KBM-7 (cell line): ENCODE results near the gene HPCA.
"Not testable (repeated sequence)": the region's sequence is repeated elsewhere in the genome, so short reads cannot be mapped to it uniquely, and the experiment has no call there.

Source experiments
- DNase-seq: peaks from one replicate; pipeline ENCODE4 v3.0.0-alpha.2; 2015
- in situ Hi-C: fragments of 300-500 bp; cut with MboI; formaldehyde crosslinking; loops from 2 replicates; pipeline ENCODE4 v1.14.3; 2020; ENCODE audit warnings: low sequenced_read_pairs, low pct_unique_long_range_greater_than_20kb, mixed read lengths

Gene HPCA

GRCh38 chr1:32899586-32900296 lies 13.4 kb downstream of the HPCA start:
- DNase-seq: no peak
- in situ Hi-C loops: no loop called here

GRCh38 chr1:32900371-32900955 lies 14.2 kb downstream of the HPCA start:
- no peak for DNase-seq
- in situ Hi-C loops: no loop called here

GRCh38 chr1:32900956-32901822 lies 14.9 kb downstream of the HPCA start, which contains the start of gene TMEM54:
Gene TMEM54, minus strand, starts transcription at chr1:32901389. Its CDS starts 151 bp downstream, at chr1:32901238.
- DNase-seq: no peak
- in situ Hi-C loops: no loop called here

- no peak for DNase-seq
- in situ Hi-C loops: no loop called here
Observed at GRCh38 chr1:32901823-32902534, 15.7 kb downstream of the HPCA start.

DNA sequence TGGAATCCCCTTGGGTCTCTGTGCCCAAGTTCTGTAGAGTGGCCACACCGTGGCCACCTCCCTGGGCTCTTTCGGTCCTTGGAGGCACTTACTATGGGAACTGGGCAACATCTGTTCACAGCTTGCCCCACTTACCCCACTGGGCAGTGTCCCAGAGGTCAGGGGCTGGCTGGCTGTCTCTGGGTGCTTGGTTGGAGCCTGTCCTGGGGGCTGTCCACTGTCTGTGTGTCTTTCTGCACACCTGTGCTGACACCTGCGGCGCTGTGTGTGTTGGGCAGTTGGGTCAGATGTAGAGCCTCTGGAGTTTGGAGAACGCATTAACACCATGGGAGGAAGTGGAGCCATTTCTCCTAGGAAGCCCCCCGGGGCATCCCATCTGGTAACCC lies 16.2 kb downstream of the HPCA start:
- no peak for DNase-seq
- in situ Hi-C loops: no loop called here

DNA sequence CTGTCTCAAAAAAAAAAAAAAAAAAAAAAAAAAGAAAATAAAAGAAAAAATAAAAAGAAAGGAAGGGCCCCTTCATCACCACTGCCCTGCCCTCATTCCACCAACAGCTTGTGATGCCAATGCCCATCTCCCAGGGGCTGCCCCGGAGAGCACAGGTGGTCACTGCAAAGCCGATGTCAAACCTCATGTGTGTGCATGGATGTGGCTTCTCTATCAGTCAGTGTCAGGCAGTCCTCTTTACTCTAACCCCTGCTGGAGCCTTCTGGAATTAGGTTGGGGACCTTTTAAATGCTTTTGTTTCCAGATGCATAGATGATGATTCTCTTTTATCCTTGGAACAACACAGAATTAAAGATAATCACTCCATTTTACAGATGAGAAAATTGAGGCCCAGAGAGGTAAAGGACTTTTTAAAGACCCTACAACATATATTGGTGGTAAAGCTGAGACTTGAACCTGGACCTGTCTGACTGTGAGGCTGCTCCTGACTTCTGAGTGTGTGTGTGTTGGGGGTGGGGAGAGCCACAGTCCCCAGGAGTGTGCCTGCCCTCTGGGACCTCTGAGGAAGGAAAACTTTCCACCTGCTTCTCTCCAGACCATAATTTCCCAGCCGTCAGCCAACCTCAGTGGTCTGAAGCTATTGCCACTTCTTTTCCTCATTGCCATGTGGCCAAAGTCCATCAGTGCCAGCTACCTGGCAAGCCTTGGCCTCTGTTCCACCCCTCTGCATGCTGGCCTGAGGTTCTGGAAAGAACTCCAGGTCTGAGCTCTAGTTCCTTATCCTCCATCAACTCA lies 17.9 kb downstream of the HPCA start:
- no peak for DNase-seq
- in situ Hi-C loops: no loop called here

- no peak for DNase-seq
- in situ Hi-C loops: no loop called here
Observed at GRCh38 chr1:32904797-32905196, 18.5 kb downstream of the HPCA start.

GRCh38 chr1:32905588-32905987 lies 19.3 kb downstream of the HPCA start:
- DNase-seq, in situ Hi-C loops: not testable (repeated sequence)

- DNase-seq: no peak
- in situ Hi-C loops: no loop called here
Observed at GRCh38 chr1:32906654-32907053, 20.4 kb downstream of the HPCA start.

DNA sequence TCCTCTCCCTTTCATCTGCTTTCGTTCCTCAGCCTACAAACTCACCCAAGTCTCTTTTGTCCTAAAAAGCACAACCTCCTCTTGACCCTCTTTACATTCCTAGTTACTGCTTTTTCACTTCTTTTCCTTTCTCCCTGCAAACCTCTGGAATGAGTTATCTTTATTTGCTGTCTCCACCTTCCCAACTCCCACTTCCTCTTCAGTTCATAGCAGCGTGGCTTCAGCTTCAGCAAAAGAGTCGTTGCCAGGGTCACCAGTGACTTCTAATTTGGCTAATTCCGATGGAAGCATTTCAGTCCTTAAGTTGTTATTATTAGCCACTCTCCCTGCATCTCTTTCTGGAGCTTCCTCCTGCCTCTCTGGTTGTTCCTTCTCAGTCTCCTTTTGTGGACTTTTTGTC lies 21.1 kb downstream of the HPCA start:
- in situ Hi-C loops: no loop called here
- DNase-seq: peak; percentile 46

- DNase-seq: no peak
- in situ Hi-C loops: no loop called here
Observed at GRCh38 chr1:32910319-32910718, 24.0 kb downstream of the HPCA start.

DNA sequence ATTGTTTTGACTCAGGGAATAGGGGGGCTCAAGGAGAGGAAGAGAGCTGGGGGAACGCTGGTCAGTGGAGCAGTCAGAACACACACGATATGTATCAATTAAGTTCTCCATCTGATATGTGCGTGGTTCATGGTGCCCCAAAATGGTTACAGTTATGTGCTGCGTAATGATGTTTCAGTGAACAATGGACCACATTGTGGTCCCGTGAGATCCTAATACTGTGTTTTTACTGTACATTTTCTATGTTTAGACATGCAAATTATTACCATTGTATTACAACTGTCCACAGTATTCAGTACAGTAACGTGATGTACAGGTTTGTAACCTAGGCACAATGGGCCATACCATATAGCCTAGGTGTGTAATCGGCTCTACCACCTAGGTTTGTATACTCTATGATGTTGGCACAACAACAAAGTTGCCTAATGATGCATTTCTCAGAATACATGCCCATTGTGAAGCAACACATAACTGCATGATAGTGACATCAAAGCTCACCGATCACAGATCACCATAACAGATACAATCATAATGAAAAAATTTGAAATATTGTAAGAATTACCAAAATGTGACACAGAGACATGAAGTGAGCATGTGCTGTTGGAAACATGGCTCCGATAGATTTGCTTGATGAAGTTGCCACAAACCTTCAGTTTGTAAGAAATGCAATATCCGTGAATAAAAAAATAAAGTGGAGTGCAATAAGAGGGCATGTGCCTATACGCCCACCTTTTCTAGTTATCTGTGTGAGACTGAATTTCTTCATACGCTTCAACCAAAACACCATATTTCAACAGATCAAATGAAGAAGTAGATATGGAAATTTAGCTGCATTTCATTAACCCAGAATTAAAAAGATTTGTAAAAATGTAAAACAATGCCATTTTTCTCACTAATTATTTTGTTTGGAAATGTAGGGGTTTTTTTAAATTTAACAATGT lies 29.7 kb downstream of the HPCA start:
- in situ Hi-C loops: no loop called here
- DNase-seq: no peak

DNA sequence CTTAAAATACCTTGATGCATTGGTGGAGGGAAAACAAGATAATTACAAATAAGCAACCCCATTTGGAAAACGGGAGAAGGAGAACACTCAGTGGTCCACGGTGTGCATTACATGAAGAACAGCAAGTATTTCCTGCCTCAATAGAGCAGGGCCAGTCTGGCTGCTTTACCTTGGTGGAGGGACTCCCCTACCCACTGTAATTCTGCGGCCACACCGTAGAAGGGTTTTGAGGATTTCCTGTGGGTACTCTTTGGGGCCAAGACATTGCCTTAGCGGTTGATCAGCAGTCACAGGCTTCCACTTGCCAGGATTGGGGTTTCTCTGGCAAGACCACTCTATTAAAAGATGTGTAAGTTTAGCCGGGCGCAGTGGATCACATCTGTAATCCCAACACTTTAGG lies 31.2 kb downstream of the HPCA start:
- in situ Hi-C loops: no loop called here

GRCh38 chr1:32918179-32918578 lies 31.9 kb downstream of the HPCA start:
- DNase-seq: no peak
- in situ Hi-C loops: no loop called here

More for the DNA sequence above, 31.2 kb downstream of the HPCA start:
- no peak for DNase-seq

DNA sequence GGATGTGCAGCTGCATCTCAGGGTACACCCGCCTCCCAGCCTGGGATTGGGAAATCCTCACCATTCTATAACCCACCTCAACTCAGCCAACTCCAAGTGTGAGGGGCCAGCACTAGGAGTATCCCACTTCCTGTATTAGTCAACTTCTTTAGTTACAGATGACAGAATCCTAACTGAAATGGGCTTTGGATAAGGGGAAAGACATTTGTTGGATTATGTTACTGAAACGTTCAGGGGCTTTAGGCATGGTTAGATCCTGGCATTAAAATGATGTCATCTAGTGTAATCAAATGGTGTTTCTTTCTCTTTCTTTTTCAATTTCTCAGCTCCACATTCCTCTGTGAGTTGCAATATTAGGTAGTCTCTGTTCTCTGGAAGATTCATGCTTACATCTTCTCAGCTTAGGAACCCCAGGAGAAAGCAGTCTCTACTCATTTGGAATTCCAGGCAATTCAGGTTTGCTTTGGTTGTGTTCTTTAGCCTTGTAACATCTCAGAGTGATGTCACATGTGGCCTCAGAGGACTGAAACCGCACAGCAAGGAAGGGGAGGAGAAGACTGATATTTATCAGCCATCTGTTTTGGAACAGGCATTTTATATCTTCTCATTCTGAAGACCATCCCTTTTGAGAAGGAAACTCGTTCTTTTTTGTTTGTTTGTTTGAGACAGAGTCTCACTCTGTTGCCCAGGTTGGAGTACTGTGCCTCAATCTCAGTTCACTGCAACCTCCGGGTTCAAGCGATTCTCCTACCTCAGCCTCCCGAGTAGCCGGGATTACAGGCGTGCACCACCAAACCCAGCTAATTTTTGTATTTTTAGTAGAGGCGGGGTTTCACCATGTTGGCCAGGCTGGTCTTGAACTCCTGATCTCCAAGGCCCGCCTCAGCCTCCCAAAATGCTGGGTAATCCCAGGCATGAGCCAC lies 33.8 kb downstream of the HPCA start:
- in situ Hi-C loops: no loop called here
- peak; percentile 17 for DNase-seq

DNA sequence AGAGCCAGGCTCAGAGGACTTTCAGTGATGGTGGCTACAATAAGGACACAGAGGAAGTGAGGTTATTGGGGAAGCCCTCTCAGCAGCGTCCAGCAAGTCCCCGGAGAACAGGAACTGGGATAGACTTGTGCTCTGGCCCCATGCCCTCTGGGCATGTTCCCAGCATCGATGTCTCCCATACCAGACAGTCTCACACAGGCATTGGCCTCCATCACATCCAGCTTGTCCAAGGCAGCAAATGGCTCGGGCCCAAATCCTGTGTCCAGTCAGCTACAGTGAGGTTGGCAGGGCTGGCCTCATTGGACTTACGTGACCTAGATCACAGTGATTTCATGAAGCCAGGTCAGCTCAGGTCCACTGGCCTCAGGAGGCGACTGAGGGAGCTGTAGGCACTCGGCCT lies 34.5 kb downstream of the HPCA start:
- in situ Hi-C loops: no loop called here
- DNase-seq: no peak

DNA sequence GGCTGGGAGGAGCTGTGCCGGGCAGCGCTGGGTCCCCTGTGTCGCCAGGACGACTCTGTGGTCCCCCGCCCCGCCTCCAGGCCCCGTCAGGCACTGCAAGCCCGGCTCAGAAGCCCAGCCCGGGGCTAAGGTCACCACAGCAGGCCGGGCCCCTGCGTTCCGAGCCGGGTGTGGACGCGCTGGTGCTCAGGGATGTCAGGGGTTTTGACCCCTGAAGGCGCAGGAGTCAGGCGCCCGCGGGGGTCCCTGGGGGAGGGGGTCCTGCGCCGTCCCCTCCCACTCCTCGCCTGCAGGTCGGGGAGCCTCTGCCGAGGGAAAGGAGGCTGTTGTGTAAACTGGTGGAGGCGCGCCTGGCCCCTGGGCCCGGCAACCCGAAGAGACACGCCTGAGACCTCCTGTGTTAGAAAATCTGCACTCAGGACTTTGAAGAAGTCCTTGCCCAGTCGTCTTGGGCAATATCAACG lies 38.6 kb downstream of the HPCA start:
- no peak for DNase-seq
- in situ Hi-C loops: loop anchor here (25.0 kb wide), 1 partner anchor 687 kb away; no protein-coding TSS in a partner anchor
